ENCODE measurements around the gene SLC3A2.

SLC3A2 gene

DNA sequence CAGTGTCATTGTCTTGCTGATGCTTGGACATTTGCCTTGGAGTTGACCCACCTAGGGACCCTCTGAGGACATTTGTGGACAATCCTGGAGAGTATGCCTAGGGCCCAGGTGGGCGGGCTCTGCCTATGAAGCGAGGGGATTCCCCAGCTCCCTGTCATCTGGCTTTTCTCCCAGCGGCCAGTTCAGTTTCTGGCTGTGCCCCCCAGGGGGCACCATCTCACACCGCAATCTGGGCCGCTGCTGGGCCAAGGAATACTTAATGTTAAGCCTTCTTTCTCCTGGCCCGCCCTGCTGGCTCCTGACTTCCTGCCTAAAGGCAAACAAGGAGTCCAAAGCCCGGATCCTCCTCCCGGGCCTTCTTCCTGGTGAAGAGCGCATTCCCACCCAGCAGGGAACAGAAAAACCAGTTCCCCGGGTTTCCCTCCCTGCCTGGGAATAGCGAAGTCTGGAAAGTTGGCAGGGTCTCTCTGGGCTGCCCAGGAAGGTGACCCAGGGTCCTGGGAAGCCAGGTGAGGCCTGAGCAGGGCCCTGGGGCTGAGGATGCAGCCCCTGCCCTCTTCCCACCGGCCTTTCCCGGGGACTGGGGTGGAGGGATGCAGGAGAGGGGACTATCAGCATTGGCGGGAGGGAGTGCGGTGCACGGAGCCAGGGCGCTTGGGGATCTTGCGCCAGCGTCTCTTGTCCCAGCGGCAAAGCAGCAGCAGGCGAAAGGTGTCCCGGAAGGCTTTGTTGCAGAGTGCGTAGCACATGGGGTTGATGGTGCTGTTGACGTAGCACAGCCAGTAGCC is 28.6 kb downstream of the SLC3A2 start:
- TF ChIP-seq GATA2 (IDR thresholded peaks at IDR 0.05; ENCODE audit: low read depth, low read length) = no peak
- TF ChIP-seq GATA3 (IDR thresholded peaks at IDR 0.05; ENCODE audit: low read depth, low read length) = no peak

DNA sequence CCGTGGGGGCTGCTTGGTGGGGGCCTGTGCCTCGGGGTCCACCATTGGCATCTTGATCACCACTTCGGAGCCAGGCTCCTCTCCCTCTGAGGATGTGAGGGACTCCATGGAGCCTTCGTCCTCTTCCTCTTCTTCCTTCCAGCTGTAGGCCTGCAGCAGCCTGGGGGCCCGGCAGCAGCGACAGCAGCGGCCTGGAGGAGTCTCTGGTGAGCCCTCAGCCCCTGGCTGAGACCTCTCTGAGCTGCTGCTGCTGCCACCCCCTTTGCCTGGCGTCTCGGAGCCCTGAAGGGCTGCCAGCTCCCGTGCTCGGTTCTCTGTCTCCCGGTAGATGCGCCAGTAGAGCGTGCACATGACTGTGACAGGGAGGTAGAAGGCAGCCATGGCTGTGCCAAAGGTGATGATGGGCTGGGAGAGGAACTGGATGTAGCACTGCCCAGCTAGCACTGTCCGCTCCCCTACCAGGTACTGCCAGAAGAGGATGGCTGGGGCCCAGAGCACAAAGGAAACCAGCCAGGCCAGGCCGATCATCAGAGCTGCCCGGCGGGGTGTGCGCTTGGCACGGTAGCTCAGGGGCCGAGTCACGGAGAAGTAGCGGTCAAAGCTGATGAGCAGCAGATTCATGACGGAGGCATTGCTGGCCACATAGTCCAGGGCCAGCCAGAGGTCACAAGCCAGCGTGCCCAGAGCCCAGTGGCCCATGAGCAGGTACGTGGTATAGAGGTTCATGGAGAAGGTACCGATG is 29.6 kb downstream of the SLC3A2 start:
- no peak for TF ChIP-seq GATA2 (IDR thresholded peaks at IDR 0.05; ENCODE audit: low read depth, low read length)
- no peak for TF ChIP-seq GATA3 (IDR thresholded peaks at IDR 0.05; ENCODE audit: low read depth, low read length)

DNA sequence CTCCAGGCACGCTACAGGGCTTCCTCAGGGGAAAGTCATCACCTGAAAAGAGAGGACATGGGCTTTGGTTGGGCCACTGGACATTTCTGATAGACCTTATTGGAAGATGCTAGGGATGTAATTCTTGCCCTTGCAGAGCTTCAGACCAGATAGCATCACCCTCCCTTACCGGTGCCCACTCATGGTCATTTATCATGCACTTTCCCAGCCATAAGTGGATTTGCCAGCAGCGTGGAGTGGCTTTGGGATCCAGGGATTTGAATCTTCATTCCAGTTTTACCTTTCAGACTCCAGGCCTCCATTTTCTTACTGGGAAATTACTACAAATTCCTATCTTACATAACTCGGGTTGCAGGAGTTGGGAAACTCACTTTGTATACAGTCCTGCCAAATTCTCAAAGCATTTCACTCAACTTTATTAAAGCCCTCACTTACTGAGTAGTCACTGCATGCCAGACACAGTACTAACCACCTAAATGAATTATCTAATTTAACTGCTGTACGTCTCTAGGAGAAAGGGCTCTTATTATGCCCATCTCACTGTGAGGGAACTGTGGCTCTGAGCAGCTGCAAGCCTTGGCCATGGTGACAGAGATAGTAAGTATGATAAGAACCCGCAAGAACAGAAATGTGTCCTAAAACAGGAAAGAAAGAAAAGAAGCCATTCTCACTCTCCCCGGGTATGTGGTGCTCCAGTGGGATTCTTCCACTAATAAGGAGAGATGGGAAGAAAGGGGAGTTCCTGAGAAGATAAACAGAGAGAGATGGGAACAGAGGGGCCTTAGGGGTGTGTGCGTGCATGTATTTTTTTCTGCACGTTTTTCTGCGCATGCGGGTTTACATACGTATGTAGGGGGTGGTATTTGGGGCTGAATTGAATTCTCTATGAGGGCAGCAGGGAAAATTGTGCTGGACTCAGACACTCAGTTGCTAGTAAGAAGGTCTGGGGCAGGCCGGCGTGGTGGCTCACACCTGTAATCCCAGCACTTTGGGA is 30.7 kb downstream of the SLC3A2 start:
- TF ChIP-seq GATA3 (IDR thresholded peaks at IDR 0.05; ENCODE audit: low read depth, low read length) (no peak), GATA2 (IDR thresholded peaks at IDR 0.05; ENCODE audit: low read depth, low read length) (peak; percentile 82)

DNA sequence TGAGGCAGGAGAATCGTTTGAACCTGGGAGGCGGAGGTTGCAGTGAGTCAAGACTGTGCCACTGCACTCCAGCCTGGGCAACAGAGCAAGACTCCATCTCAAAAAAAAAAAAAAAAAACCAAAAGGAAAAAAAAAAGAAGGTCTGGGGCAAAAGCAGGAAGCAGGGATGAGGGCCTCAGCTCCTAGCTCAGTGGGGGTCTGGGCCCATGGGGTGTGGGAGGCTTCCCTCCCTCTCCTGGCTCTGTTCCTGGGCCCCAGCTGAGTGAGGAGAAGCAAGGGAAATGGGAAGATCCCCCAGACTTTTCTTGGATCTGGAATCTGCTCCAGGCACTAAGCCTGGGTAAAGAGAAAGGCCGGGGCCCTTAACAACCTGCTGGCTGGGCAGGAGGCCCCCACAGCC is 31.6 kb downstream of the SLC3A2 start:
- TF ChIP-seq GATA2 (IDR thresholded peaks at IDR 0.05; ENCODE audit: low read depth, low read length) = no peak
- TF ChIP-seq GATA3 (IDR thresholded peaks at IDR 0.05; ENCODE audit: low read depth, low read length) = no peak

DNA sequence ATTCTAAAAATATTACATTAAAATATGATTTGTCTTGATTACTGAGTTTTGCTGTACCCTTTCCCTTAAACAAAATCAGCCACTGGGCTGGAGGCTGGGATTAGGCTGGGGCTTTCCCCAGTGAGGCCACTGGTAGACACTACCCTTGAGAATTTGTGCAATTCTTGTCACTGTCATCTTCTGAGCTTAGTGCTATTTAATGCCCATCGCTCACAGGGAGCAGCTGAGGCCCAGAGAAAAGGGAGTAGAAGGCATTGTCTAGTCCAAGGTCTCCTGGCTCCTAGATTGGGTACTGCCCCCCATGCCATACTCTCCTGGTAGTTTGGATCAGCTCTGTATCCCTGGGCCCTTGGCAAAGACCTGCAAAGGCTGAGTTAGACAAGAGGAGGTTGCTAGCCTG is 33.7 kb downstream of the SLC3A2 start:
- TF ChIP-seq GATA3 (IDR thresholded peaks at IDR 0.05; ENCODE audit: low read depth, low read length) = no peak
- no peak for TF ChIP-seq GATA2 (IDR thresholded peaks at IDR 0.05; ENCODE audit: low read depth, low read length)

DNA sequence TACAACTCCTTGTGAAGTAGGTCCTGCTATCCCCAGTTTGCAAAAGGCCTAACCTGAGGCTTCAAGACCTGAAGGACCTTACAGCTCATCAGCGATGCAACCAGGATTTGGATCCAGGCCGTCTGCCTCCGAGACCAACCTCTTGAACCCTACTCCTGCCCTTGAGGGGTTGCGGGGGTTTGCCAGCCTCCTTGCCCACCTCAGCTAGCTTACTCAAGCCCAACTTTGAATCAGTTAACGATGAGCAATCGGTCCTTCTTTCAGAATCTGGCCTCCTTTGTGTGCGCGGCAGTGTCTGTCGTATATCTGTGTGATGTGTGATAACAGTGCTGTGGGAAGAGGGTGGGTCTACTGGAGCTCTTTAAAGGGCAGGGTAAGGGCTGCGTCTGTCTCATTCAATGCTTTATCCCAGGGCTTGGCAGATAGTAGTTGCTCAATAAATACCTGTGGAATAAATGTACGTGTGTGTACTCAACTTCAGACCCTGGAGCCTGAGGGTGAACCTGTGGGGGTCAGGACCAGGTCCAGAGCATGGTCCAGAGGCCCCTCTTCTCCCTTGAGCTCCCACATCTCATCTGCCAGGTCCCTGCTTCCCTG is 37.3 kb downstream of the SLC3A2 start:
- TF ChIP-seq GATA3 (IDR thresholded peaks at IDR 0.05; ENCODE audit: low read depth, low read length) (no peak), GATA2 (IDR thresholded peaks at IDR 0.05; ENCODE audit: low read depth, low read length) (no peak)

DNA sequence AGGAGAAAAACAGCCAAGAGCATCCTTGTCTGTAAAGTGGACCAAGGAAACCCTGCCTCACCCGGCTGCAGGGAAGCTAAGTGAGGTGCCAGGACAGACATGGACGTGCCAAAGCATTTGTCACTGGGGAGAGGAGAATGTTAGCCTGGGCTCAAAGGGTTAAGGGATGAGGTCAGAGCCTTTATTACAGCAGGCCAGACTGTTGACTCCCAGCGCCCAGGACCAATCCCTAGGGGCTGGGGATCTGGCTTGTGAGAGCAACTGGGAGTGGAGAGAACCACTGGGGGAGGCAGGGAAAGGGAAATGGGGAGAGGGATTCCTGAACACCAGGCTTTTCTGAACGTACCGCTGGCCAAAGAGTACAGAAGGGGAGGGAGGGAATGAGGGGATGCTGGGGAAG is 37.8 kb downstream of the SLC3A2 start:
- TF ChIP-seq GATA2 (IDR thresholded peaks at IDR 0.05; ENCODE audit: low read depth, low read length) (no peak), GATA3 (IDR thresholded peaks at IDR 0.05; ENCODE audit: low read depth, low read length) (no peak)

DNA sequence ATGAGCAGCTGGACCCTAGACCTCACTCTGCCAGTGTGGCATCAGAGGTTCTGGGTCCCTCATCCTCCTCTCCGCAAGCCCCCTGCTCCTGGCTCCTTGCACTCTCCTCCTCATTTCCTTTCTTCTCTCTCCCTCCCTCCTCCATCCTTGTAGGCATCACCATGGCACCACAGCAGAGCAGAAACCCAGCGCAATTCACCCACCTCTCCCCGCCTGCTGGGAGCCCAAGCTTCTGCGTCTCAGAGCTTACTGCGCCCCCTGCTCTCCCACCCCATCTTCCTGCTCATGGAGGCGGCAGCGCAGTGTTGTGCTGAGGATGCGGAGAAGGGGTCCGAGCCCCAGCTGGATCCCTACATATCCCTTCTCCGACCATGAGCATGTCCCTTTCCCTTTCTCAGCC is 38.8 kb downstream of the SLC3A2 start:
- TF ChIP-seq GATA3 (IDR thresholded peaks at IDR 0.05; ENCODE audit: low read depth, low read length) (no peak), GATA2 (IDR thresholded peaks at IDR 0.05; ENCODE audit: low read depth, low read length) (no peak)

DNA sequence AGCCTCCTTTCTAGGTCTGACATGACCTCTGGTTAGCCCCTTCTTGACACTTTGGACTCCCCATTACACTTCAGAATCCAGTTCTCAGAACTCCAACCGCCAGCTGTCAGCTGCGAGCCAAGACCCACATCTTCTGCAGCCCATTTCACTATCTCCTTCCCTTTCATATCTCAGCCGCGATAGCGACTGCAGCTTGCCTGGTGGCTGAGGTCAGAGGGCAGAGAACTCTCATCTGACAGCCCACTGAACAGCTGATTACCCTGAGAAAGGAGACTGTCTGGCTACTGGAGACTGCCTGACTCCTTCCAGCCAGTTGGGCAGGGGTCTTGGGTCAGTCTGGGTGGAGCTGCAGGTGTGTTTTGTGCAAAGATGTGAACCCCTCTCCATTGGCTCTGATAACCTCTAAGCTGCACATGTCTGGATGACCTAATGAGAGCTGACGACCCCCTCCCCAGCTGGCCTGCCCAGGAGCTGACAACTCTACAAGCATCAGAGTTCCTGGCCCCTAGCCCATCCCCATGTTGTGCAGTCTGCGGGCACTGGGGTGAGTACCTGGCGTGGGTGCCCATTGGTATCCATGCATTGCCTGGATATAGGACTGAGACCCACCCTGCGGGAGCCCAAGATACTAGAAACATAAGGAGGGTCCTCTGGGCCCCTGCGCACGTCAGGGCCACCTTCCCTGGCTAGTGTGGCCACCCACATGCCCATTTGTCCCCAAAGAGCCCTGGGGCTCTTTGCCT is 39.4 kb downstream of the SLC3A2 start:
- TF ChIP-seq GATA2 (IDR thresholded peaks at IDR 0.05; ENCODE audit: low read depth, low read length) = no peak
- TF ChIP-seq GATA3 (IDR thresholded peaks at IDR 0.05; ENCODE audit: low read depth, low read length) = no peak

DNA sequence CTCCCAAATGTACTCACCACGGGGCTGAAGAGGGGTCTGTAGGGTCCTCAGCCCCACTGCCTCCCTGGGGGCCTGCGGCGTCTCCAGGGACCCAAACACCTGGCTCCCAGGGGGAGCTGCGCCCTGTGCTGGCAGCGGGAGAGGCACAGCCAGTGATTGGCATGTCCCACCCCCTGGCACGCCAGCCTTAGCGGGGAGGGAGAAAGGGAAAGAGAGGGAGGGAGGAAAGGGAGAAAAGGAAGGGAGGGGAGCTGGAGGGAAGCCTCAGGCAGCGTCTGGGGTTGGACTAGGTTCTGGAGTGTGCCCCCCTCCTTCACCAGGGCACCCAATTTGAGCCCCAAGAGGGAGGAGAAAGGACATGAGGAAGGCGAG is 40.5 kb downstream of the SLC3A2 start, which contains the start of gene CHRM1:
Gene CHRM1, minus strand, starts transcription at position 163 of the 372 bp plus-strand sequence. CDS start 10,263 bp downstream, outside the sequence.
- TF ChIP-seq GATA2 (IDR thresholded peaks at IDR 0.05; ENCODE audit: low read depth, low read length) = no peak
- no peak for TF ChIP-seq GATA3 (IDR thresholded peaks at IDR 0.05; ENCODE audit: low read depth, low read length)

DNA sequence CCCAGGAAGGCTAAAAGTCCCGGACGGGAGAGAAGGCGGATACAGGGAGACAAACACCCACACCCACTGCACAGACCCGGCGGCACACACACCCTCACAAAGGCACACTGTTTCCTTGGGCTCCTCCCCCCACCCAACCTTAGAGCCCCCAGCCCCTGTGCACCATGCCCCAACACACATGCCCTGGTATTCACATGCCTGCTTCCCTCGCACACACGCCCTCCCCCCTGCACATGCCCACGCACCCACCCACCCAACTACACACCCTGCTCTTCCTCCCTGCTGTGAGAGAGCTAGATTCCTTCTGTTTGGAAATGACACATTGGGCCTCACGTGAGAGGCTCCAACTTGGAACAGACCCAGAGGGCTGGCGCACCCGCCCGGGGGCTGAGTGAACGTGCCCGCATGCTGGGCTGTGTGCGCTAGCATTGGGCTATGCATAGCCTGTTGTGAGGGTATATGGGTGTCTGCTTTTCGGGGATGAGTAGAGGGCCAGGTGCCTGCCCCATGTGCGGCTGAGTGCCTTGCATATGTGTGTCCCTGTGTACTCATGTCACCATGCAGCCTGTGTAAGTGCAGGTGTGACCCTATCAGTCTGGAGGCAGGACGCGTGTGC is 41.0 kb downstream of the SLC3A2 start:
- TF ChIP-seq GATA2 (IDR thresholded peaks at IDR 0.05; ENCODE audit: low read depth, low read length) (no peak), GATA3 (IDR thresholded peaks at IDR 0.05; ENCODE audit: low read depth, low read length) (no peak)

DNA sequence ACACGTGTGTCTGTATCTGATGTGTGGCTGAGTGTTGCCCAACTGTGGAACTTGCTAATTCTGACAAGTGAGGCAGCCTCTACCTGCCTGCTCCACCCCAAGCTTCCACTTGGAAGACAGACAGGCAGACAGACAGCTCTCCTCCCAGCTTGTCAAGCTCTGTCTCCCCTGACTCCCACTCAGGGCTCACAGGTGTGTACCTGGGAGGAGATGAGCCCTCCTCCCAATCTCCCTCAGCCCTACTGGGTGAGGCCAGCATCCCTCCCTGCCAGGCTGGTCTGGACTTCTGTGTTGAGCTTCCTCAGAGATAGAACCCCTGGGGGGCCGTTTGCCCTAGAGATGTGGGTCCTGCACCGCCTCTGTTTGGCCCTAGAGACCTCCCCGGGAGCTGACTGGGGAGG is 41.5 kb downstream of the SLC3A2 start:
- TF ChIP-seq GATA3 (IDR thresholded peaks at IDR 0.05; ENCODE audit: low read depth, low read length) (no peak), GATA2 (IDR thresholded peaks at IDR 0.05; ENCODE audit: low read depth, low read length) (no peak)
